Fibroblast of skin of scalp (primary cell): Measurements from ENCODE around the gene TEN1.

Experiments used
- DNase-seq: peaks from one replicate; pipeline ENCODE4 v3.0.0-alpha.2; 2013

Gene TEN1

GRCh38 chr17:75979705-75980187 lies 706 bp downstream of the TEN1 start:
- no peak for DNase-seq

- no peak for DNase-seq
These were observed 1.4 kb downstream of the TEN1 start for GRCh38 chr17:75980188-75981018.

- no peak for DNase-seq
These were observed 2.1 kb downstream of the TEN1 start for GRCh38 chr17:75981019-75981615.

GRCh38 chr17:75983501-75984181 lies 4.6 kb downstream of the TEN1 start:
- no peak for DNase-seq

- no peak for DNase-seq
These were observed 6.9 kb downstream of the TEN1 start for GRCh38 chr17:75985986-75986385.

- DNase-seq, result no peak
These were observed 8.0 kb downstream of the TEN1 start for GRCh38 chr17:75987041-75987440.

- no peak for DNase-seq
These were observed 12.4 kb downstream of the TEN1 start for GRCh38 chr17:75991396-75991795.

GRCh38 chr17:75994802-75995370 lies 15.8 kb downstream of the TEN1 start:
- no peak for DNase-seq

GRCh38 chr17:75995385-75995925 lies 16.4 kb downstream of the TEN1 start:
- DNase-seq, result no peak

- peak; percentile 64 for DNase-seq
These were observed 17.9 kb downstream of the TEN1 start for GRCh38 chr17:75996665-75997590.

GRCh38 chr17:75998327-75998795 lies 19.3 kb downstream of the TEN1 start:
- no peak for DNase-seq

- DNase-seq, result peak; percentile 29
These were observed 21.1 kb downstream of the TEN1 start for GRCh38 chr17:76000016-76000754.

- DNase-seq, result no peak
These were observed 21.9 kb downstream of the TEN1 start, which contains the start of gene CDK3 for GRCh38 chr17:76000755-76001521. TSS of gene CDK3 (plus strand) at chr17:76000855. CDS start at chr17:76001426, 571 bp downstream.

GRCh38 chr17:76002100-76002499 lies 23.1 kb downstream of the TEN1 start:
- DNase-seq, result no peak

- no peak for DNase-seq
These were observed 24.9 kb downstream of the TEN1 start for GRCh38 chr17:76003915-76004314.

- DNase-seq, result no peak
These were observed 25.8 kb downstream of the TEN1 start for GRCh38 chr17:76004750-76005262.

- DNase-seq, result peak; percentile 70
These were observed 26.5 kb downstream of the TEN1 start for GRCh38 chr17:76005263-76006149.

GRCh38 chr17:76007131-76007849 lies 28.2 kb downstream of the TEN1 start:
- DNase-seq, result no peak
